Activated naive CD8-positive, alpha-beta T cell treated with anti-CD3 and anti-CD28 coated beads for 36 hours (primary cell): ENCODE results near the gene MTMR2. TPM values are rescaled to one million over a fixed set of nuclear protein-coding genes. Genes with fewer than 3 reads are reported as not detected.
A peak's percentile ranks its signal among the peaks of the same experiment; 100 is the strongest.

Source experiments
- DNase-seq: peaks from one replicate; pipeline ENCODE4 v3.0.0; 2021
- H3K27ac Mint-ChIP-seq: one replicate; pipeline ENCODE4 v1.8.0; 2022; ENCODE audit warnings: mild to moderate bottlenecking, moderate library complexity, mixed read lengths
- H3K27me3 Mint-ChIP-seq: one replicate; pipeline ENCODE4 v1.8.0; 2022; ENCODE audit warnings: mild to moderate bottlenecking, mixed read lengths
- H3K36me3 Mint-ChIP-seq: one replicate; pipeline ENCODE4 v1.8.0; 2021; ENCODE audit warnings: mild to moderate bottlenecking, mixed read lengths
- H3K4me1 Mint-ChIP-seq: one replicate; pipeline ENCODE4 v1.8.0; 2021; ENCODE audit warnings: mixed read lengths
- H3K4me3 Mint-ChIP-seq: one replicate; pipeline ENCODE4 v1.8.0; 2022; ENCODE audit warnings: mild to moderate bottlenecking, moderate library complexity, mixed read lengths
- H3K9me3 Mint-ChIP-seq: one replicate; pipeline ENCODE4 v1.8.0; 2022; ENCODE audit warnings: mixed read lengths
- total RNA-seq, 2 experiments: library from RNA; stranded (reverse); gene quantifications; one replicate each; pipeline ENCODE4 v1.2.3, GENCODE V29; 2021

MTMR2 gene
- total RNA-seq, 2 experiments from 2014 or later: 48.0 to 51.7 TPM

GRCh38 chr11:95794086-95794485 lies 129.8 kb downstream of the MTMR2 start:
- Mint-ChIP-seq H3K27ac (no peak overlapping the region), H3K36me3 (peaks cover 31% of the 10 kb centered on the region), H3K9me3 (no peaks in the 10 kb centered on the region), H3K4me3 (no peak overlapping the region), H3K27me3 (no peaks in the 10 kb centered on the region), H3K4me1 (peaks cover 45% of the 10 kb centered on the region)
- DNase-seq: no peak

DNA sequence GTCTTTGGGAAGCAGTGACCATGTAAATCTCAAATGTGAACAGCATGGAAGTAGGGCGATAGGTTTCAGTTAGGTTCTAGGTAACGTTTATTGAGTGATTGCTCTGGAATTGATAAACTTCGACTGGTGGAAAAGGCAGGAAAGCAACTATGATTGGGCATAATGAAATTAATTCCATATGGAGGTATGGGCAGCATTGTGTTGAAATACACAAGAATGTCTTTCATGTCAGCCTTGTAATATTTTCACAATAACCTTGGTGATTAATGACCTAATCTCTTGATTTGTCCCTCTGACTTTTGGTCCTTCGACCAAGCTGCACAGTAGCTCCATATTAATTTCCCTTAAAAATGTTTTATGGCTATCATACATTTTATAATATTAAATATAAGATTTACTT lies 130.8 kb downstream of the MTMR2 start:
- no peak for DNase-seq
- Mint-ChIP-seq H3K36me3 (peaks cover 36% of the 10 kb centered on the region), H3K4me1 (peaks cover 49% of the 10 kb centered on the region), H3K4me3 (peak overlapping the region; percentile 42), H3K9me3 (no peaks in the 10 kb centered on the region), H3K27ac (no peak overlapping the region), H3K27me3 (no peaks in the 10 kb centered on the region)

- H3K27ac Mint-ChIP-seq: no peak overlapping the region
- H3K4me3 Mint-ChIP-seq: peak overlapping the region; percentile 42
- peaks cover 53% of the 10 kb centered on the region for H3K4me1 Mint-ChIP-seq
- H3K36me3 Mint-ChIP-seq: peaks cover 39% of the 10 kb centered on the region
- H3K27me3 Mint-ChIP-seq: no peaks in the 10 kb centered on the region
- H3K9me3 Mint-ChIP-seq: no peaks in the 10 kb centered on the region
- DNase-seq: no peak
Measured at GRCh38 chr11:95792700-95793099, 131.2 kb downstream of the MTMR2 start.

GRCh38 chr11:95792200-95792599 lies 131.7 kb downstream of the MTMR2 start:
- H3K4me1 Mint-ChIP-seq: peaks cover 51% of the 10 kb centered on the region
- H3K4me3 Mint-ChIP-seq: peak overlapping the region; percentile 97
- DNase-seq: no peak
- no peaks in the 10 kb centered on the region for H3K9me3 Mint-ChIP-seq
- peaks cover 39% of the 10 kb centered on the region for H3K36me3 Mint-ChIP-seq
- H3K27ac Mint-ChIP-seq: peak overlapping the region; percentile 100
- H3K27me3 Mint-ChIP-seq: no peaks in the 10 kb centered on the region

GRCh38 chr11:95791709-95792033 lies 132.2 kb downstream of the MTMR2 start:
- Mint-ChIP-seq H3K4me3 (peak overlapping the region; percentile 97), H3K27ac (peak overlapping the region; percentile 100), H3K36me3 (peaks cover 39% of the 10 kb centered on the region), H3K9me3 (no peaks in the 10 kb centered on the region), H3K27me3 (no peaks in the 10 kb centered on the region), H3K4me1 (peaks cover 50% of the 10 kb centered on the region)
- DNase-seq: no peak

DNA sequence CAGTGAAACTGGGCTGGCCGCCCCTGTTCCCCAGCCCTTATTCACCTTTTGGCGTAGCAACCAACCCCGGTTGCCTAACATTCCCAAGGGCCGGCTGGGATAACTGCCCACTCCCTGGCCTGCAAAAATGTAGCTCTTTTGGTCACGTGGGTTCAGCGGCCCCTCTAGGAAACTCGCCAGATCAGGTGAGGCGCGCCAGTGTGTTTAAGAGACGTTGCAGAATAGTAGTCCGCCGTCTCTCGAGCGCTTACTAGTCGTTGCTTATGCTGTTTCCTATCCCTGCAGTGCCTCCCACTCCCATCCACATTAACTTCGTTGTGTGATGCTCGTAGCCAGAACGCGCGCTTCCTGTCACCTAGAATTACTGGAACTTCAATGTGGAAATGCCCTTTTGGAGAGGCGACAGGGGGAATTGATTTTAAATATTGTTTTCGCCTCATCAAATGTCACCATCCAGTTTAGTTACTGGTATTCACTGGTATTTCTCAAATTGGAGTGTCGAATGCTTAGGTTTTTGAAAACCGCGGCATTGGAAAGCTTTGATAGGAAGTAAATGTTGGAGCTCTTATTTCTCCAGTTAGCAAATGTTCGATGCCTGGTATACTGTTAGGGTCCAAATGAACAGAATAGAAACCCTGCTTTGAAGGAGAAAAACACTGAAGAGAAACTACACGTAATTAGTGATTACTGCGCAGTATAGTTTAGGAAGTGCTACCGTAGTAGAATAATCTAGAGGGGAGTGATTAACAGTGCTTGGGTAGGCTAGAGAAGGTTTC lies 132.8 kb downstream of the MTMR2 start:
- peak; percentile 60 for DNase-seq
- H3K4me3 Mint-ChIP-seq: peak overlapping the region; percentile 97
- peaks cover 40% of the 10 kb centered on the region for H3K36me3 Mint-ChIP-seq
- H3K27ac Mint-ChIP-seq: peak overlapping the region; percentile 100
- H3K4me1 Mint-ChIP-seq: peaks cover 47% of the 10 kb centered on the region
- H3K27me3 Mint-ChIP-seq: no peaks in the 10 kb centered on the region
- H3K9me3 Mint-ChIP-seq: no peaks in the 10 kb centered on the region

DNA sequence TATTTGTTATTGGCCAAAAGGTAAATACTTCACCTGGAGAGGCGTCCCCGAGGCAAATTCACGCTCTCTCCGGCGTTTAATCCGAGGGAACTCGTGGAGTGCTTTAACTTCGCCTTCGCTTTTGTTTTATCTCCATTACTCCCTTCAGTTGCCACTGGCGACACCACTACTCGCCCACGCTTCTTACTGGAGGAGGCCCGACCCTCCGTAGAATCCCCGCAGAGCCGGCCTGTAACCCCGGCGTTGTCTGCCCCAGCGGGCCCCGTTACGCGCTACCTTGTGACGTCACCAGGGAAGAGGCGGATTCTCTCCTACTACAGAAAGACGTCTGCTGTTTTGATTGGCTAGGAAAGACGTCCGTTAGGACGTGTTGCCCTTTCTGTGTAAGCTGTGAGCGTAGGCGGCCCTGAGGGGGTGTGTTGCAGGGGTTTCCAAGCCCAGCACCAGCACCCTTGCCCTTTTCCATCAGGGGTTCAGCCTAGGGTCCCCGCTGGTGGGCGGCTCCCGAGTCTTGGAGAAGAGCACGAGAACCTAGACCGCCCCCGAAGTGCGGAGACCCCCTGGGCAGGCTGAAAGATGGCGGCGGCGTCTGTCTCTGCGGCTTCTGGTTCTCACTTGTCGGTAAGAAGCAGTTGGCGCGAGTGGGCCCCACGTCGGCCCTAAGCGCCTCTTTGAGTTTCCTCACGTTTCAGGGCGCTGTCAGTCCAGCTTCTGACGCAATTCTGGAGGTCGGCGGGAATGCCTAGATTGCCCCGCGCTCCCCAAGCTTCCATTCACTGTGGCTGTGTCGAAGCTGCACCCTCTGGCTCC lies 133.6 kb downstream of the MTMR2 start, which contains the start of gene CEP57:
CEP57 (plus strand) TSS at position 376 of the 810 bp plus-strand sequence; CDS start at position 577, 201 bp downstream.
- DNase-seq: peak; percentile 91
- no peaks in the 10 kb centered on the region for H3K9me3 Mint-ChIP-seq
- H3K4me3 Mint-ChIP-seq: peak within 1 kb of the TSS; percentile 97
- H3K4me1 Mint-ChIP-seq: peaks cover 42% of the 10 kb centered on the region
- H3K36me3 Mint-ChIP-seq: peaks cover 47% of the 10 kb centered on the region
- no peaks in the 10 kb centered on the region for H3K27me3 Mint-ChIP-seq
- peak within 1 kb of the TSS; percentile 100 for H3K27ac Mint-ChIP-seq

GRCh38 chr11:95789506-95790122 lies 134.3 kb downstream of the MTMR2 start, which contains the start of gene FAM76B:
Gene FAM76B, minus strand, starts transcription at chr11:95789782. Its CDS starts 304 bp downstream, at chr11:95789478.
- peak within 1 kb of the TSS; percentile 100 for H3K27ac Mint-ChIP-seq
- H3K4me3 Mint-ChIP-seq: peak within 1 kb of the TSS; percentile 97
- peak; percentile 95 for DNase-seq
- no peaks in the 10 kb centered on the region for H3K9me3 Mint-ChIP-seq
- peaks cover 45% of the 10 kb centered on the region for H3K36me3 Mint-ChIP-seq
- H3K27me3 Mint-ChIP-seq: no peaks in the 10 kb centered on the region
- peaks cover 39% of the 10 kb centered on the region for H3K4me1 Mint-ChIP-seq

GRCh38 chr11:95788921-95789505 lies 134.9 kb downstream of the MTMR2 start:
- H3K9me3 Mint-ChIP-seq: no peaks in the 10 kb centered on the region
- peaks cover 34% of the 10 kb centered on the region for H3K4me1 Mint-ChIP-seq
- no peaks in the 10 kb centered on the region for H3K27me3 Mint-ChIP-seq
- H3K27ac Mint-ChIP-seq: peak overlapping the region; percentile 87
- peaks cover 47% of the 10 kb centered on the region for H3K36me3 Mint-ChIP-seq
- peak; percentile 26 for DNase-seq
- peak overlapping the region; percentile 97 for H3K4me3 Mint-ChIP-seq

Other genes with a start within 250 kb of the MTMR2 start
- 10 to 100 TPM; 46.8 to 49.8 TPM for gene FAM76B, start 134.3 kb downstream of the MTMR2 start, total RNA-seq
- 100 to 1,000 TPM; 101 to 105 TPM for gene CEP57, start 133.6 kb downstream of the MTMR2 start, total RNA-seq